CD4-positive, alpha-beta T cell treated with Interleukin-15 for 4 hours (primary cell): Measurements from ENCODE around the gene DGKB.

ENCODE experiments used
- DNase-seq: peaks from one replicate; pipeline ENCODE4 v3.0.0-alpha.2; 2020; ENCODE audit warnings: low spot score

Gene DGKB

GRCh38 chr7:14457568-14458453, 444.7 kb downstream of the DGKB start:
- peak; percentile 41 for DNase-seq

GRCh38 chr7:14449291-14449690, 453.3 kb downstream of the DGKB start:
- DNase-seq, result no peak

DNA sequence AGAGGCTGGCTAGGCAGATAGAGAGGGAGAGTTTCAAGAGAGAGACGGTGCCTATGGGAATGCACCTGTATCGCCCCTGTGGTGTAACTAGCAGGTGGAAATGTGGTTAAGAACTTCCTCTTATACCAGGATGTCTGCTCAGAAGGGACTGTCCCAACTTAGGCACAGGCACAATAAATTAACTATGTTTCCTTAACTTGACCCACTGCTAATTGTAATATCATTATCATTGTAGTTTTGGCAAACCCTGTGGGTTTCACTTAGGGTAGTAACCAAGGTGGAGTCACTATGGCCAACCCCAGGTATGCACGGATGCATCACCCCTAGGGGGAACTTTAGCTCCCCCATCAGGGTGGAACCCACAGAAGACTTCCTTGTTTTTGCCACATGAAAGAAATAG, 455.7 kb downstream of the DGKB start:
- DNase-seq, result no peak

DNA sequence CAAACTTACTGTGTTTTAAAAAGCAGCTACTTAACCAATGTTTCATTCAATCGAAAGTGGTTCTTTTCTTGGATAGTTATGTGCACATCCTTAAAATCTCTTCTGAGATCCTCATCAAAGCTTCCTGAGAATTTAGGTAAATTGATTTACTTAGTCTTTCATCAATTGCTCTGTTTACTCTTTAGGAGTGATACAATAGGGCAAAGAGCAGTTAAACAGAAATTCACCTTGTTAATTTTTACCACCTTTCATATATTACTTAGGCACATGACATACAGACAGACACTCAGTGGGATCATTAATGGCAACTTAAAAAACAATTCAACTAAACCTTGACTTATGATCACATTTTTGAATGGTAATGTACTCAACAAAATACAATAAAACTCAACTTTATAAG, 456.3 kb downstream of the DGKB start:
- DNase-seq, result no peak

DNA sequence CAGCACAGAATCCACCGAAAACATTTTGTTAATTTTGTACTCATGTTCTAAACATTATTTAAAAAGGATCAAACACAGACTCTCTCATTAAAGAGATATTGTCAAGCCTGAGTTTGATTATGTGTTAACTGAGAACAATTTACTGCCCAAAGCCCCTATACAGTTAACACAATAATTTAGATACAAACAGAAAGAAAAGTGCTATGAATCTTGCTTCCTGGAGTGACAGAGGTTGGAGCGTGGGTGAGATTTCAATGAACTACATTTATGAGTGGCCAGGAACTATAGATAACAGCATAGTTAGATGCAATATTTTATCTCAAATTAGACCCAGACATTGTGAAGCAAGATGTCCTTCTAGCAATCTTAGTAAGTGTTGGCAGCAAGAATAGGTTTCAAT, 464.2 kb downstream of the DGKB start:
- no peak for DNase-seq

- DNase-seq, result no peak
Measured at GRCh38 chr7:14436878-14437277, 465.7 kb downstream of the DGKB start.

DNA sequence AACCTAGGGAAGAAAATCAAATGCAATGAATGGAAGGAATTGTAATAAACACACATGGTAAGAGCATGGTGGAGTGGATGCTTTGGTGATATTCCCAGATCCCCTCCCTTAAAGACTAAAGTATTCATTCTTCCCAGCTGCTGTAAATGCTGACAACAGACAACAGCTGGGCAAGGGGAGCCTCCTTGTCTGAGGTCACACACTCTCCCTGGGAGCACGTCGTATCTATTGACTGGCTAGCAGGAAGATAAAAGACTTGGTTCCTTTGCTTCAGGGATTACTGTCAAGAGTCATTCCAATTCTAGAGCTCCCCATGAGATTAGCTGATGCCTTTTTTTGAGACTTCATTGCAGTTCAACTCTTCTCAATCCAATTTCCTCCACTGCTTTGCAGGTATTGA, 469.6 kb downstream of the DGKB start:
- DNase-seq, result no peak

- no peak for DNase-seq
Measured at GRCh38 chr7:14430926-14431325, 471.6 kb downstream of the DGKB start.

DNA sequence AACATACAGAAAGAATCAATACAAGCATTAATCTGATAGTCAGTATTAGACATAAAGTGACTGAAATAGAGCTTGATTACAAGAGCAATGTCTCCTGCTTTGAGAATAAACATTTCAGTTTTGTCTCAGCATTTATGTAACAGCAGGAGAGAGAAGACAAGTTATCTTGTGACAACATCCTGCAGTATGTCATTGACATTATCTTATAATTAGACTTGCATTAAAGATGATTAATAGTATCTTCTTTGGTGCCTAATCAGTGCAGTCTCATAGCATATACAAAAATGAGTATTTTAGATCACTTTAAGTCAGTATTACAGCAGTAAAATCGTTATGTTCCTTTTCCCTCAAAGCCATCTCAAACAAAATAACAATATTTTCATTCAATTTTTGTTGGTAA, 477.0 kb downstream of the DGKB start:
- no peak for DNase-seq

DNA sequence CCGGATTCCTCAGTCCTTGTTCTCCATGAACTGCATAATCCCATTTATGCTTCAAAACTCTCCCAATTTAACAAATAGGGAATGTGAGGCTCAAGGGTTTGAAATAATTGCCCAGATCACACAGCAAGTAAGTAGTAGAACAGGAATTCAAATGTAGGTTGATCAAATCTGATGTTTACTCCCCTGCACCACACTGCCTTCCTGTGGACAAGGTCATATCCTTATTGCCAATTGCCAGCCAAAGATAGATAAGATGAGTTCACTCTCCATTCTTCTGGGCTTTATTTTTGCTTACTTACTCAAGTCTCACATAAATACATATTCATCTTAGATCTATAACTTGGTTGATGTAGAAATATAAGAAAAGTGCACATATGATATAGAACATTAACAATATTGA, 477.9 kb downstream of the DGKB start:
- DNase-seq, result no peak

GRCh38 chr7:14420768-14421167, 481.8 kb downstream of the DGKB start:
- DNase-seq, result no peak

GRCh38 chr7:14419531-14419930, 483.0 kb downstream of the DGKB start:
- DNase-seq, result no peak

DNA sequence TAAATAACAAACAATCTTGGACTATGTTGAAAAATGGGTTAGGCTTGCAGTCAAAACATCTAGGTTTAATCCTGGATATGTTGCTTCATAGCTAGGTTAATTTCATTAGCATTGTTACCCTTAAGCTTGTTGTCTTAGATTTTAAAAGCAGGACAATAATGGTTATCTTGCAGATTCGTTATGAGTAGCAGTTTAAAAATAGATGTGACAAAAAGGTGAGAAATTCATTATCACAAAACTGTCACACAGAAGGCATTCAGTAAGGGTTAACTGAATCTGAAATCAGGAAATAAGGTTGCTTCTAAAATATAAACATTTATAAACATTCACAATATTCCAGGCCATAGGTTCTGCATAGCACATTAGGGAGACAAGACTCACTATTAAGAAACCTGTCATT, 483.9 kb downstream of the DGKB start:
- no peak for DNase-seq

GRCh38 chr7:14414274-14414986, 488.1 kb downstream of the DGKB start:
- DNase-seq, result no peak

DNA sequence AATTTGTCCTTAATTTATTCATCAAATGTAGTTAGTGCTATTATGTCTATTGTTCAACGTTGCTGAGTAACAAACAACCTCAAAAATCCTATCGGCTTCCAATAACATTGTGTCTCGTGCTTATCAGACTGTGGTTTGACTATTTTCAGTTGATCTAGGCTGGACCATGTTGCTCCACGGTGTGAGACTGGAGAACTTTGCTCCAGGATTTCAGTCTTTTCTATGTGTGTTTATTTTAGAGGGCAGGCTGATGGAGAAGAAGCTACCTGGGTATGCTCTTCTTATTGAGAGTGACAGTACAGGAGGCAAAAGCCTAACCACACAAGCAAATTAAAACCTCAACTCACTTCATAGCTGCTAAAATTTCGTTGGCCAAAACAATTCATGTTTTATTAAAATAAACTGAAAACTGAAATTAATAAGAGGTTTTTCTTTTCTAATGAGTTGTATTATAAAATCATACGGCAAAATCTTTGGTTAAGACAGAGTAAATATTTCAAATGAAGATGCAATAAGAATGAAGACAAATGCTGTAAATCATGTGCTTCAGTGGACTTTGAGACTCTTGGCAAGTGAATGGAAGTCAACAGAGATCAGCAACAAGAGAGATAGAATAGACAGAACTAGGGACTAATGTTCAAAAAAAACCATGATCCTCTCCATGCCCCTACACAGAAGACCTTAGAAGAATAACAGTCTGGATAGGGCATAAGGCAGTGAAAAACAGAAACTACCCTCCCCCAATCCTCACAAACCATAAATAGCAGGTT, 495.1 kb downstream of the DGKB start:
- DNase-seq, result no peak

DNA sequence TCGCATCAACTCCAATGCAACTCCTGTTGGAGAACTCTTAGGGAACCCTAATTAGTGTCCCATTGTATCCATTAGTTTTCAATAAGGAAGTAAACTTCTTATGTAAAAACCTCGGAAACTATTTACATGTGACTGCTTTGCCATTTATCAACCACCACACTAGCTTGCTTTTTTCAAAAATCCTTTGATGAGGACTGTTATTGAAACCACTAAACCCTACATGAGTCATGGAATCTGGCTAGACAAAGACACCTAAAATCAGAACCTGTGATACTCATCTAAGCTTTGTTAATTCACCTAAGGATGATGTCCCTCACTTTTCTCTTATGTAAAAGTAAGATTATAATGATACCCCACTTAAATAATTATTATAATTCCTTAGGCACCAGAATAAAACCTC, 499.0 kb downstream of the DGKB start:
- no peak for DNase-seq

DNA sequence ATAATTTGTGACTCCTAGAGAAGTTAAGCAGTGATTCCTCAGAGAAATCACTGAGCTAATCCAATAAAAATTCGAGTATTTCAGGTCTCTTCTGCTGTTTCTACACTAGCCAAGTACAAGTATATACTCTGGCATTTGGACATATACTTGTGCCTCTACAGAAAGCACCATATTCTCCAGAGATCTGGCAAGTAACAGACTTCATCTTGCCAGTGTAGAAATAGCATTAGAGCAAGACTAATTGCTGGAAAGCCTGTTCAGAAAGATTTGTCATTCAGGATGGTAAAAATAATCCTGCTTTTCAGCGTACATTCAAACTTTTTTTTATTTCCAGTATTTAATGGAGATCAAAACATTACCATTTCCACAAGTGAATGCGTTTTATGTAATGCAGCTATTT, 502.3 kb downstream of the DGKB start:
- no peak for DNase-seq

DNA sequence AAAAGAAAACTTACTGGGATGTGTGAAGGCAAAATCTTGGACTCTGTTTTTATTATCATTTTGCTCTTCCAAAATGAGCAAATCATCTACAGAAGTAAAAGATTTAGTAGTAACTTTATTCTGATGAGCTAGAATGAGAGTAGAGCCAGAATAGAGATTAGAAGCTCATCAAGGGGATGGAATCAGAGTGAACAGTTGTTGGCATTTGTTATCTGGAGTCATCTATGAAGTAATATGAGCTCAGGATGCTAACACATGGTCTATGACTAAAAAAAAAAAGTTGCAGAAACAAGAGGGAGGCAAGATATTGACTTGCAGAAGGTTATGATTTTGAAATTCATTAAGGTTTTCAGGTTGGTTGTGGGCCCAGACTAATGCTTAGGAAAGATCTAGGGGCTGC, 504.0 kb downstream of the DGKB start:
- DNase-seq, result no peak

DNA sequence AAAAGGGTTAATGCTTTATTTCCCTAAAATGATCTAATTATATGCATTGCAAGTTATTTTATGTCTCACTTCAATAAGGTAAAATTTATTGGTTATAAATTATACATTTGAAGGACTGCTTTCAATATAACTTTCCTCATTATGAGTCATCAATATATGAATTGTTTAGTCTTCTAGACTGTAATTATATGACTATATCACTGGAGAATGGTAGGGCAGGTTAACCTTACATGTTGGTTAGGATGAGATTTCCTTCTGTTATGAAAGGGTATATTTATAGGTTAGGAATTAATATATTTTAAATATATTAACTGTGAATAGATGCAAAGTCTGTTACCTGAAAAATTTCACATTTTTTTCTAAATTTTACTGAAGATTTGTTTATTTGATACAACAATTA, 506.7 kb downstream of the DGKB start:
- no peak for DNase-seq

GRCh38 chr7:14394786-14395185, 507.8 kb downstream of the DGKB start:
- no peak for DNase-seq

GRCh38 chr7:14389595-14389994, 513.0 kb downstream of the DGKB start:
- DNase-seq, result no peak

DNA sequence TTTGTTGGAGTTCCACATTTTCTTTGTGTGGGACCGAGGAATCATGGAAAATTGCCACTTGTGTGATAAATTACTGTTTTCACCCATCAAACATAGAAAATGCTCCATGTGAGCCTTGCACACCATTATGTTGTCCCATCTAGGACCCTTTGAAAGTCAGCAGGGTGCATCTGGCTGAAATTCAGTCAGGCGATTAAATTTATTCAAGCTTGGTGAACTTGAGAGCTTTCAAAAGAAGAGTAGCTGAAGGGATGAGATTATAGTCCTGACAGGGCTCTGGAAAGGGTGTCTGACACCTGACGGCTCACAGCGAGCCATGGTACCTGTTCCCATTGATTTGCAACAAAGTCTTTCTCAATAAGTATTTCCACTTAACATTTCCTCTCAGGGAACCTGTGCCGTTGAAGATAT, 513.4 kb downstream of the DGKB start:
- no peak for DNase-seq

- no peak for DNase-seq
Measured at GRCh38 chr7:14385074-14385473, 517.5 kb downstream of the DGKB start.
